H9 (cell line): ENCODE measurements around the gene CLIP4. TPM values are rescaled to one million over a fixed set of nuclear protein-coding genes. Genes with fewer than 3 reads are reported as not detected.

Experiments used
- DNase-seq: peaks from one replicate; pipeline ENCODE4 v3.0.0-alpha.2; 2017
- H2AFZ ChIP-seq: one replicate; pipeline ENCODE4 v1.6.1; 2013; ENCODE audit warnings: mild to moderate bottlenecking, low read length, control low read depth, moderate library complexity
- H2AK5ac ChIP-seq: 2 replicates; pipeline ENCODE4 v1.6.1; 2013; ENCODE audit warnings: low read length, control low read depth, mixed read lengths; ENCODE audit not compliant: insufficient read length
- H2BK120ac ChIP-seq: one replicate; pipeline ENCODE4 v1.6.1; 2013; ENCODE audit warnings: low read depth, mild to moderate bottlenecking, low read length, control low read depth, inconsistent platforms; ENCODE audit not compliant: poor library complexity, severe bottlenecking
- H2BK12ac ChIP-seq: 2 replicates; pipeline ENCODE4 v1.6.1; 2013; ENCODE audit warnings: low read length, control low read depth, mixed read lengths, low read depth; ENCODE audit not compliant: insufficient read length
- H2BK15ac ChIP-seq: 2 replicates; pipeline ENCODE4 v1.6.1; 2013; ENCODE audit warnings: low read depth, low read length, control low read depth
- H2BK20ac ChIP-seq: one replicate; pipeline ENCODE4 v1.6.1; 2013; ENCODE audit warnings: low read depth, mild to moderate bottlenecking, low read length, control low read depth, inconsistent platforms; ENCODE audit not compliant: poor library complexity, severe bottlenecking
- H2BK5ac ChIP-seq: 2 replicates; pipeline ENCODE4 v1.6.1; 2013; ENCODE audit warnings: low read length, control low read depth, mixed read lengths; ENCODE audit not compliant: insufficient read length
- H3K14ac ChIP-seq: 2 replicates; pipeline ENCODE4 v1.6.1; 2013; ENCODE audit warnings: low read length, control low read depth; ENCODE audit not compliant: insufficient read depth
- H3K18ac ChIP-seq: 2 replicates; pipeline ENCODE4 v1.6.1; 2013; ENCODE audit warnings: low read depth, mild to moderate bottlenecking, mixed read lengths, low read length, control low read depth; ENCODE audit not compliant: insufficient read length
- H3K23ac ChIP-seq: 2 replicates; pipeline ENCODE4 v1.6.1; 2013; ENCODE audit warnings: low read length, control low read depth, mixed read lengths, low read depth; ENCODE audit not compliant: insufficient read length
- H3K23me2 ChIP-seq: 2 replicates; pipeline ENCODE4 v1.6.1; 2013; ENCODE audit warnings: low read depth, mild to moderate bottlenecking, mixed read lengths, low read length, control low read depth; ENCODE audit not compliant: insufficient read length, poor library complexity, severe bottlenecking
- H3K27ac ChIP-seq: 2 replicates; pipeline ENCODE4 v1.5.1; 2013; ENCODE audit warnings: low read length, control low read depth, mixed read lengths, low read depth; ENCODE audit not compliant: insufficient read length
- H3K27me3 ChIP-seq: 2 replicates; pipeline ENCODE4 v1.6.1; 2013; ENCODE audit warnings: low read length, control low read depth, inconsistent platforms; ENCODE audit not compliant: insufficient read depth
- H3K4ac ChIP-seq: 2 replicates; pipeline ENCODE4 v1.6.1; 2013; ENCODE audit warnings: low read depth, mild to moderate bottlenecking, control low read depth, inconsistent platforms, low read length, moderate library complexity
- H3K4me1 ChIP-seq: 2 replicates; pipeline ENCODE4 v1.6.1; 2013; ENCODE audit warnings: low read length, control low read depth, inconsistent platforms; ENCODE audit not compliant: insufficient read depth
- H3K4me2 ChIP-seq: 2 replicates; pipeline ENCODE4 v1.6.1; 2013; ENCODE audit warnings: low read length, control low read depth, mixed read lengths; ENCODE audit not compliant: insufficient read length, insufficient read depth
- H3K56ac ChIP-seq: 2 replicates; pipeline ENCODE4 v1.6.1; 2013; ENCODE audit warnings: low read depth, mild to moderate bottlenecking, mixed read lengths, low read length, control low read depth; ENCODE audit not compliant: insufficient read length
- H3K79me1 ChIP-seq: 2 replicates; pipeline ENCODE4 v1.6.1; 2013; ENCODE audit warnings: low read depth, mild to moderate bottlenecking, moderate library complexity, low read length, control low read depth, inconsistent platforms; ENCODE audit not compliant: insufficient read depth, poor library complexity, severe bottlenecking
- H3K79me2 ChIP-seq: 2 replicates; pipeline ENCODE4 v1.6.1; 2013; ENCODE audit warnings: low read length, control low read depth, inconsistent platforms; ENCODE audit not compliant: insufficient read depth
- H3K9ac ChIP-seq: 2 replicates; pipeline ENCODE4 v1.6.1; 2013; ENCODE audit warnings: low read length, control low read depth, mixed read lengths; ENCODE audit not compliant: insufficient read length; ENCODE audit errors: extremely low read depth
- H3K9me3 ChIP-seq: one replicate; pipeline ENCODE4 v1.6.1; 2013; ENCODE audit warnings: low read depth, low read length, inconsistent platforms; ENCODE audit not compliant: control insufficient read depth
- H3T11ph ChIP-seq: one replicate; pipeline ENCODE4 v1.6.1; 2013; ENCODE audit warnings: mild to moderate bottlenecking, low read length, control low read depth, inconsistent platforms
- H4K20me1 ChIP-seq: one replicate; pipeline ENCODE4 v1.6.1; 2013; ENCODE audit not compliant: control insufficient read depth, insufficient read length, insufficient read depth
- H4K5ac ChIP-seq: 2 replicates; pipeline ENCODE4 v1.6.1; 2013; ENCODE audit warnings: low read depth, mild to moderate bottlenecking, mixed read lengths, low read length, control low read depth; ENCODE audit not compliant: insufficient read length
- H4K8ac ChIP-seq: replicated peaks from 2 replicates; pipeline ENCODE4 v1.6.1; 2013; ENCODE audit warnings: low read length, control low read depth, mixed read lengths, low read depth; ENCODE audit not compliant: insufficient read length
- H4K91ac ChIP-seq: 2 replicates; pipeline ENCODE4 v1.6.1; 2013; ENCODE audit warnings: low read depth, mild to moderate bottlenecking, moderate library complexity, mixed read lengths, low read length, control low read depth; ENCODE audit not compliant: insufficient read length
- H3K27ac Mint-ChIP-seq, 3 experiments: 2 replicates in 2 of 3; 3 replicates in 1 of 3; pipeline ENCODE4 v1.8.0; 2020 to 2021; ENCODE audit warnings: mixed read lengths in 3 of 3, mild to moderate bottlenecking in 1 of 3, moderate library complexity in 1 of 3
- H3K27me3 Mint-ChIP-seq: 2 replicates; pipeline ENCODE4 v1.8.0; 2021; ENCODE audit warnings: low read depth, mild to moderate bottlenecking, moderate library complexity, mixed read lengths
- H3K36me3 Mint-ChIP-seq, 3 experiments: 2 replicates in 2 of 3; 3 replicates in 1 of 3; pipeline ENCODE4 v1.8.0; 2020 to 2021; ENCODE audit warnings: low read depth in 3 of 3, mixed read lengths in 3 of 3; ENCODE audit not compliant: insufficient read depth in 1 of 3
- H3K4me1 Mint-ChIP-seq, 2 experiments: 2 replicates each; pipeline ENCODE4 v1.8.0; 2020; ENCODE audit warnings: mixed read lengths in 2 of 2
- H3K4me3 Mint-ChIP-seq, 2 experiments: 2 replicates in 1 of 2; 3 replicates in 1 of 2; pipeline ENCODE4 v1.8.0; 2020 to 2021; ENCODE audit warnings: mild to moderate bottlenecking in 2 of 2, mixed read lengths in 2 of 2, moderate library complexity in 1 of 2
- H3K9me3 Mint-ChIP-seq, 2 experiments: 2 replicates in 1 of 2; 3 replicates in 1 of 2; pipeline ENCODE4 v1.8.0; 2020; ENCODE audit warnings: mild to moderate bottlenecking in 2 of 2, mixed read lengths in 2 of 2, moderate library complexity in 1 of 2
- CTCF ChIP-seq: fragments of 200-600 bp; sonication (generic); conservative IDR thresholded peaks from 3 replicates; pipeline ENCODE4 v1.8.0; 2021; ENCODE audit warnings: antibody characterized with exemption, mild to moderate bottlenecking
- WGBS: extraction: QIAGEN DNeasy Blood & Tissue Kit; methylation state at CpG from one replicate; pipeline ENCODE4 v1.1.7; 2013; ENCODE audit warnings: missing lambda C conversion rate, low lambda C conversion rate, mixed read lengths; ENCODE audit not compliant: insufficient read length; ENCODE audit errors: extremely low coverage; 5-methylcytosine and 5-hydroxymethylcytosine counted together
- total RNA-seq: library from RNA; stranded (reverse); gene quantifications from 2 replicates; pipeline ENCODE4 v1.2.1, GENCODE V29; 2021

CLIP4 gene
- total RNA-seq, 1 experiment from 2014 or later, result 0.66 TPM

- Histone ChIP-seq H3K27me3 (no peaks in the 10 kb centered on the region), H2AFZ (no peak overlapping the region), H3K79me2 (no peaks in the 10 kb centered on the region), H2BK5ac (no peak overlapping the region), H3K4me2 (no peak overlapping the region), H3K23ac (no peak overlapping the region), H3K56ac (no peak overlapping the region), H2BK12ac (no peak overlapping the region), H3K4me1 (no peaks in the 10 kb centered on the region), H4K5ac (no peak overlapping the region), H3K27ac (no peak overlapping the region), H3K14ac (no peak overlapping the region), H4K20me1 (no peaks in the 10 kb centered on the region), H3T11ph (no peak overlapping the region), H3K9me3 (no peaks in the 10 kb centered on the region), H3K9ac (no peak overlapping the region), H3K79me1 (no peaks in the 10 kb centered on the region), H2BK120ac (no peak overlapping the region), H2BK20ac (no peak overlapping the region), H3K23me2 (no peaks in the 10 kb centered on the region), H3K18ac (no peak overlapping the region), H4K91ac (no peak overlapping the region), H4K8ac (no peak overlapping the region), H2BK15ac (no peak overlapping the region), H3K4ac (no peak overlapping the region), H2AK5ac (no peak overlapping the region)
- no peak for DNase-seq
- peaks cover 0 to 2% of the 10 kb centered on the region in 2 experiments; a peak in 3 of 4 replicates for H3K4me1 Mint-ChIP-seq
- peaks cover 4% of the 10 kb centered on the region; the same call in 1 of the 2 replicates for H3K27me3 Mint-ChIP-seq
- no peaks in the 10 kb centered on the region for H3K36me3 Mint-ChIP-seq
- no CpG with 5 or more reads among the region's 3 CpGs for WGBS
- no peak overlapping the region for H3K4me3 Mint-ChIP-seq
- no peaks in the 10 kb centered on the region for H3K9me3 Mint-ChIP-seq
- no peak overlapping the region for H3K27ac Mint-ChIP-seq
- no peak for TF ChIP-seq CTCF
Measured at GRCh38 chr2:29235411-29235810, 120.2 kb downstream of the CLIP4 start.
